Measurements from ENCODE around the gene KRTAP10-6.

KRTAP10-6 gene

GRCh38 chr21:44616591-44616926 is 24.3 kb upstream of the KRTAP10-6 start:
- no peak for DNase-seq (ENCODE audit: low read depth)
- TF ChIP-seq CTCF (conservative IDR thresholded peaks at IDR 0.05; ENCODE audit: control insufficient read depth, insufficient read depth, low read depth, low read length): no peak
- no peak overlapping the region for H3K4me3 ChIP-seq (ENCODE audit: control insufficient read depth, low read depth, low read length)

- DNase-seq (ENCODE audit: low read depth): no peak
- no peak for TF ChIP-seq CTCF (conservative IDR thresholded peaks at IDR 0.05; ENCODE audit: control insufficient read depth, insufficient read depth, low read depth, low read length)
- H3K4me3 ChIP-seq (ENCODE audit: control insufficient read depth, low read depth, low read length): no peak overlapping the region
Observed at GRCh38 chr21:44615911-44616590, 23.7 kb upstream of the KRTAP10-6 start.

- H3K4me3 ChIP-seq (ENCODE audit: control insufficient read depth, low read depth, low read length): no peak overlapping the region
- TF ChIP-seq CTCF (conservative IDR thresholded peaks at IDR 0.05; ENCODE audit: control insufficient read depth, insufficient read depth, low read depth, low read length): no peak
- DNase-seq (ENCODE audit: low read depth): no peak
Observed at GRCh38 chr21:44615466-44615865, 23.2 kb upstream of the KRTAP10-6 start.

- TF ChIP-seq CTCF (conservative IDR thresholded peaks at IDR 0.05; ENCODE audit: control insufficient read depth, insufficient read depth, low read depth, low read length): no peak
- H3K4me3 ChIP-seq (ENCODE audit: control insufficient read depth, low read depth, low read length): no peak overlapping the region
- DNase-seq (ENCODE audit: low read depth): no peak
Observed at GRCh38 chr21:44614961-44615391, 22.7 kb upstream of the KRTAP10-6 start.

GRCh38 chr21:44614161-44614631 is 21.9 kb upstream of the KRTAP10-6 start:
- no peak for TF ChIP-seq CTCF (conservative IDR thresholded peaks at IDR 0.05; ENCODE audit: control insufficient read depth, insufficient read depth, low read depth, low read length)
- H3K4me3 ChIP-seq (ENCODE audit: control insufficient read depth, low read depth, low read length): no peak overlapping the region
- DNase-seq (ENCODE audit: low read depth): no peak

- no peak for DNase-seq (ENCODE audit: low read depth)
- TF ChIP-seq CTCF (conservative IDR thresholded peaks at IDR 0.05; ENCODE audit: control insufficient read depth, insufficient read depth, low read depth, low read length): no peak
- H3K4me3 ChIP-seq (ENCODE audit: control insufficient read depth, low read depth, low read length): no peak overlapping the region
Observed at GRCh38 chr21:44613386-44614155, 21.3 kb upstream of the KRTAP10-6 start.

Data from fibroblast of mammary gland (primary cell).